22Rv1 (cell line): Measurements from ENCODE around the gene IQCK.

ENCODE experiments used
- H3K27ac ChIP-seq: fragments of 450-650 bp; 2 replicates; pipeline ENCODE4 v1.5.1; 2017
- CTCF ChIP-seq: fragments of 450-650 bp; IDR thresholded peaks from 2 replicates; pipeline ENCODE4 v1.5.1; 2017; ENCODE audit warnings: mild to moderate bottlenecking
- ZFX ChIP-seq: fragments of 450-650 bp; IDR thresholded peaks from 2 replicates; pipeline ENCODE4 v1.6.1; 2017; ENCODE audit warnings: antibody characterized with exemption, borderline replicate concordance

IQCK gene

GRCh38 chr16:19743816-19744159, 25.7 kb downstream of the IQCK start:
- TF ChIP-seq ZFX (no peak), CTCF (no peak)
- H3K27ac ChIP-seq: no peak overlapping the region

- TF ChIP-seq ZFX: no peak
- no peak for TF ChIP-seq CTCF
- no peak overlapping the region for H3K27ac ChIP-seq
Measured at GRCh38 chr16:19744670-19745069, 26.6 kb downstream of the IQCK start.

- H3K27ac ChIP-seq: no peak overlapping the region
- TF ChIP-seq CTCF (no peak), ZFX (no peak)
Measured at GRCh38 chr16:19745286-19746010, 27.4 kb downstream of the IQCK start.

- H3K27ac ChIP-seq: no peak overlapping the region
- no peak for TF ChIP-seq ZFX
- no peak for TF ChIP-seq CTCF
Measured at GRCh38 chr16:19746561-19746960, 28.5 kb downstream of the IQCK start.

- no peak overlapping the region for H3K27ac ChIP-seq
Measured at GRCh38 chr16:19748389-19749168, 30.5 kb downstream of the IQCK start.

GRCh38 chr16:19749571-19750080, 31.6 kb downstream of the IQCK start:
- TF ChIP-seq CTCF (no peak), ZFX (no peak)

More at GRCh38 chr16:19748389-19749168, 30.5 kb downstream of the IQCK start:
- TF ChIP-seq CTCF (no peak), ZFX (no peak)

More at GRCh38 chr16:19749571-19750080, 31.6 kb downstream of the IQCK start:
- no peak overlapping the region for H3K27ac ChIP-seq
